H9 (cell line): ENCODE results near the gene LCE1C. TPM values are rescaled to one million over a fixed set of nuclear protein-coding genes. Genes with fewer than 3 reads are reported as not detected.

ENCODE experiments used
- DNase-seq: peaks from one replicate; pipeline ENCODE4 v3.0.0-alpha.2; 2017
- H2AFZ ChIP-seq: one replicate; pipeline ENCODE4 v1.6.1; 2013; ENCODE audit warnings: mild to moderate bottlenecking, low read length, control low read depth, moderate library complexity
- H2AK5ac ChIP-seq: 2 replicates; pipeline ENCODE4 v1.6.1; 2013; ENCODE audit warnings: low read length, control low read depth, mixed read lengths; ENCODE audit not compliant: insufficient read length
- H2BK120ac ChIP-seq: one replicate; pipeline ENCODE4 v1.6.1; 2013; ENCODE audit warnings: low read depth, mild to moderate bottlenecking, low read length, control low read depth, inconsistent platforms; ENCODE audit not compliant: poor library complexity, severe bottlenecking
- H2BK12ac ChIP-seq: 2 replicates; pipeline ENCODE4 v1.6.1; 2013; ENCODE audit warnings: low read length, control low read depth, mixed read lengths, low read depth; ENCODE audit not compliant: insufficient read length
- H2BK15ac ChIP-seq: 2 replicates; pipeline ENCODE4 v1.6.1; 2013; ENCODE audit warnings: low read depth, low read length, control low read depth
- H2BK20ac ChIP-seq: one replicate; pipeline ENCODE4 v1.6.1; 2013; ENCODE audit warnings: low read depth, mild to moderate bottlenecking, low read length, control low read depth, inconsistent platforms; ENCODE audit not compliant: poor library complexity, severe bottlenecking
- H2BK5ac ChIP-seq: 2 replicates; pipeline ENCODE4 v1.6.1; 2013; ENCODE audit warnings: low read length, control low read depth, mixed read lengths; ENCODE audit not compliant: insufficient read length
- H3K14ac ChIP-seq: 2 replicates; pipeline ENCODE4 v1.6.1; 2013; ENCODE audit warnings: low read length, control low read depth; ENCODE audit not compliant: insufficient read depth
- H3K18ac ChIP-seq: 2 replicates; pipeline ENCODE4 v1.6.1; 2013; ENCODE audit warnings: low read depth, mild to moderate bottlenecking, mixed read lengths, low read length, control low read depth; ENCODE audit not compliant: insufficient read length
- H3K23ac ChIP-seq: 2 replicates; pipeline ENCODE4 v1.6.1; 2013; ENCODE audit warnings: low read length, control low read depth, mixed read lengths, low read depth; ENCODE audit not compliant: insufficient read length
- H3K23me2 ChIP-seq: 2 replicates; pipeline ENCODE4 v1.6.1; 2013; ENCODE audit warnings: low read depth, mild to moderate bottlenecking, mixed read lengths, low read length, control low read depth; ENCODE audit not compliant: insufficient read length, poor library complexity, severe bottlenecking
- H3K27ac ChIP-seq: 2 replicates; pipeline ENCODE4 v1.5.1; 2013; ENCODE audit warnings: low read length, control low read depth, mixed read lengths, low read depth; ENCODE audit not compliant: insufficient read length
- H3K27me3 ChIP-seq: 2 replicates; pipeline ENCODE4 v1.6.1; 2013; ENCODE audit warnings: low read length, control low read depth, inconsistent platforms; ENCODE audit not compliant: insufficient read depth
- H3K4ac ChIP-seq: 2 replicates; pipeline ENCODE4 v1.6.1; 2013; ENCODE audit warnings: low read depth, mild to moderate bottlenecking, control low read depth, inconsistent platforms, low read length, moderate library complexity
- H3K4me1 ChIP-seq: 2 replicates; pipeline ENCODE4 v1.6.1; 2013; ENCODE audit warnings: low read length, control low read depth, inconsistent platforms; ENCODE audit not compliant: insufficient read depth
- H3K4me2 ChIP-seq: 2 replicates; pipeline ENCODE4 v1.6.1; 2013; ENCODE audit warnings: low read length, control low read depth, mixed read lengths; ENCODE audit not compliant: insufficient read length, insufficient read depth
- H3K56ac ChIP-seq: 2 replicates; pipeline ENCODE4 v1.6.1; 2013; ENCODE audit warnings: low read depth, mild to moderate bottlenecking, mixed read lengths, low read length, control low read depth; ENCODE audit not compliant: insufficient read length
- H3K79me1 ChIP-seq: 2 replicates; pipeline ENCODE4 v1.6.1; 2013; ENCODE audit warnings: low read depth, mild to moderate bottlenecking, moderate library complexity, low read length, control low read depth, inconsistent platforms; ENCODE audit not compliant: insufficient read depth, poor library complexity, severe bottlenecking
- H3K79me2 ChIP-seq: 2 replicates; pipeline ENCODE4 v1.6.1; 2013; ENCODE audit warnings: low read length, control low read depth, inconsistent platforms; ENCODE audit not compliant: insufficient read depth
- H3K9ac ChIP-seq: 2 replicates; pipeline ENCODE4 v1.6.1; 2013; ENCODE audit warnings: low read length, control low read depth, mixed read lengths; ENCODE audit not compliant: insufficient read length; ENCODE audit errors: extremely low read depth
- H3K9me3 ChIP-seq: one replicate; pipeline ENCODE4 v1.6.1; 2013; ENCODE audit warnings: low read depth, low read length, inconsistent platforms; ENCODE audit not compliant: control insufficient read depth
- H3T11ph ChIP-seq: one replicate; pipeline ENCODE4 v1.6.1; 2013; ENCODE audit warnings: mild to moderate bottlenecking, low read length, control low read depth, inconsistent platforms
- H4K20me1 ChIP-seq: one replicate; pipeline ENCODE4 v1.6.1; 2013; ENCODE audit not compliant: control insufficient read depth, insufficient read length, insufficient read depth
- H4K5ac ChIP-seq: 2 replicates; pipeline ENCODE4 v1.6.1; 2013; ENCODE audit warnings: low read depth, mild to moderate bottlenecking, mixed read lengths, low read length, control low read depth; ENCODE audit not compliant: insufficient read length
- H4K8ac ChIP-seq: replicated peaks from 2 replicates; pipeline ENCODE4 v1.6.1; 2013; ENCODE audit warnings: low read length, control low read depth, mixed read lengths, low read depth; ENCODE audit not compliant: insufficient read length
- H4K91ac ChIP-seq: 2 replicates; pipeline ENCODE4 v1.6.1; 2013; ENCODE audit warnings: low read depth, mild to moderate bottlenecking, moderate library complexity, mixed read lengths, low read length, control low read depth; ENCODE audit not compliant: insufficient read length
- H3K27ac Mint-ChIP-seq, 3 experiments: 2 replicates in 2 of 3; 3 replicates in 1 of 3; pipeline ENCODE4 v1.8.0; 2020 to 2021; ENCODE audit warnings: mixed read lengths in 3 of 3, mild to moderate bottlenecking in 1 of 3, moderate library complexity in 1 of 3
- H3K27me3 Mint-ChIP-seq: 2 replicates; pipeline ENCODE4 v1.8.0; 2021; ENCODE audit warnings: low read depth, mild to moderate bottlenecking, moderate library complexity, mixed read lengths
- H3K36me3 Mint-ChIP-seq, 3 experiments: 2 replicates in 2 of 3; 3 replicates in 1 of 3; pipeline ENCODE4 v1.8.0; 2020 to 2021; ENCODE audit warnings: low read depth in 3 of 3, mixed read lengths in 3 of 3; ENCODE audit not compliant: insufficient read depth in 1 of 3
- H3K4me1 Mint-ChIP-seq, 2 experiments: 2 replicates each; pipeline ENCODE4 v1.8.0; 2020; ENCODE audit warnings: mixed read lengths in 2 of 2
- H3K4me3 Mint-ChIP-seq, 2 experiments: 2 replicates in 1 of 2; 3 replicates in 1 of 2; pipeline ENCODE4 v1.8.0; 2020 to 2021; ENCODE audit warnings: mild to moderate bottlenecking in 2 of 2, mixed read lengths in 2 of 2, moderate library complexity in 1 of 2
- H3K9me3 Mint-ChIP-seq, 2 experiments: 2 replicates in 1 of 2; 3 replicates in 1 of 2; pipeline ENCODE4 v1.8.0; 2020; ENCODE audit warnings: mild to moderate bottlenecking in 2 of 2, mixed read lengths in 2 of 2, moderate library complexity in 1 of 2
- CTCF ChIP-seq: fragments of 200-600 bp; sonication (generic); conservative IDR thresholded peaks from 3 replicates; pipeline ENCODE4 v1.8.0; 2021; ENCODE audit warnings: antibody characterized with exemption, mild to moderate bottlenecking
- WGBS: extraction: QIAGEN DNeasy Blood & Tissue Kit; methylation state at CpG from one replicate; pipeline ENCODE4 v1.1.7; 2013; ENCODE audit warnings: missing lambda C conversion rate, low lambda C conversion rate, mixed read lengths; ENCODE audit not compliant: insufficient read length; ENCODE audit errors: extremely low coverage; 5-methylcytosine and 5-hydroxymethylcytosine counted together
- total RNA-seq: library from RNA; stranded (reverse); gene quantifications from 2 replicates; pipeline ENCODE4 v1.2.1, GENCODE V29; 2021

LCE1C gene
- total RNA-seq, 1 experiment from 2014 or later = not detected

GRCh38 chr1:152795686-152796085 lies 10.8 kb downstream of the LCE1C start:
- no peak overlapping the region for H2BK15ac ChIP-seq
- peaks cover 4 to 21% (median 8%) of the 10 kb centered on the region in 3 experiments for H3K36me3 Mint-ChIP-seq
- H3K56ac ChIP-seq = no peak overlapping the region
- no peak overlapping the region for H2BK12ac ChIP-seq
- no peak overlapping the region for H3K9ac ChIP-seq
- DNase-seq = no peak
- H3K27me3 Mint-ChIP-seq = no peaks in the 10 kb centered on the region
- H3K9me3 Mint-ChIP-seq = peaks cover 88 to 93% of the 10 kb centered on the region in 2 experiments
- peaks cover 55% of the 10 kb centered on the region for H3K9me3 ChIP-seq
- no peak overlapping the region for H2BK120ac ChIP-seq
- no peaks in the 10 kb centered on the region for H3K79me1 ChIP-seq
- no peak overlapping the region for H3K14ac ChIP-seq
- no peak overlapping the region for H3K23ac ChIP-seq
- no peaks in the 10 kb centered on the region for H4K20me1 ChIP-seq
- H3K27ac Mint-ChIP-seq = no peak overlapping the region
- no peaks in the 10 kb centered on the region for H3K79me2 ChIP-seq
- no peak overlapping the region for H2AK5ac ChIP-seq
- WGBS = no CpG with 5 or more reads among the region's 4 CpGs
- no peak overlapping the region for H4K8ac ChIP-seq
- H3K4me2 ChIP-seq = no peak overlapping the region
- H4K91ac ChIP-seq = no peak overlapping the region
- H3K27ac ChIP-seq = no peak overlapping the region
- no peak overlapping the region for H3K18ac ChIP-seq
- no peak for TF ChIP-seq CTCF
- no peaks in the 10 kb centered on the region; the same call in 1 of the 2 replicates for H3K27me3 ChIP-seq
- no peak overlapping the region for H2BK5ac ChIP-seq
- H3K4me1 Mint-ChIP-seq = no peaks in the 10 kb centered on the region
- no peak overlapping the region for H3K4ac ChIP-seq
- H3K23me2 ChIP-seq = no peaks in the 10 kb centered on the region
- no peak overlapping the region for H3K4me3 Mint-ChIP-seq
- H3K4me1 ChIP-seq = no peaks in the 10 kb centered on the region
- no peak overlapping the region for H3T11ph ChIP-seq
- no peak overlapping the region for H2AFZ ChIP-seq
- H2BK20ac ChIP-seq = no peak overlapping the region
- no peak overlapping the region for H4K5ac ChIP-seq
